ENCODE results near the gene GRM1. TPM values are rescaled to one million over a fixed set of nuclear protein-coding genes. Genes with fewer than 3 reads are reported as not detected.

GRM1 gene
- total and polyA plus RNA-seq, 9 of the 15 experiments (the other 6 are each of a cell fraction or from before 2014, with no cell fraction given), result not detected

DNA sequence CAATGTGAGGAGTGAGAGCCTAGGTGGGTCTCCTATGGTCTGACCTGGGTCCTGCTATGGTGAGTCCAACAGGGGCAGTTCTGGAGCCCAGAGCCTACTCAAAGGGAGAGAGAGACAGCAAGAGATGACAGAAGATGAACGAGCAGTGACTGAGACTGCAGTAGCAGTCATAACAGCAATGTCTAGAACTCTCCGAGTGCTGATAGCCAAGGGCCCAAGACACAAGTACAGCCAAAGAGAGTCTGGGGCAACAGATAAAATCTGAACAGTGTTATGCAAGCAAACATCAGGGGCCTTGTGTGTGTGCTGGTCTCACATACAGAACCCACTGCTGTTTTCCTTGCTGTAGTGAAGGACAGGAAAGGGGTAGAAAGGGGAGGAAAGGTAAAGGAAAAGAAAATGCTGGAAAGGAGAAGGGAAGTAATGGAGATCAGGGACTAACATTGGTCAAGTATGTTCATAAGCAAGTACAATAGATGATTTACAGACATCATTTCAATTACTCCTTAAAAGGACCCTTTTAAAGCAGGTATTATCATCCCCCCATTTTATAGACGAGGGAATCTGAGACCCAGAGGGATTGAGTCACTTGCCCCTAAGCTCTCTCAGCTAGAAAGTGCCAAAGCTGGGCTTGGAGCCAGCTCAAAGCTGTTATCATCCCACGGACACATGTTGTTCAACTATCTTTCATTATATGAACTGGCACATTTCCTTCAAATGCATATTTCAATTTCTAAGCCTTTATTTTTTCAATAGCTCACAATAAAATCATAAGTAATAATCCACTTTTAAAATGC is 332.5 kb downstream of the GRM1 start (continued):
- TF ChIP-seq, protein P1, sequence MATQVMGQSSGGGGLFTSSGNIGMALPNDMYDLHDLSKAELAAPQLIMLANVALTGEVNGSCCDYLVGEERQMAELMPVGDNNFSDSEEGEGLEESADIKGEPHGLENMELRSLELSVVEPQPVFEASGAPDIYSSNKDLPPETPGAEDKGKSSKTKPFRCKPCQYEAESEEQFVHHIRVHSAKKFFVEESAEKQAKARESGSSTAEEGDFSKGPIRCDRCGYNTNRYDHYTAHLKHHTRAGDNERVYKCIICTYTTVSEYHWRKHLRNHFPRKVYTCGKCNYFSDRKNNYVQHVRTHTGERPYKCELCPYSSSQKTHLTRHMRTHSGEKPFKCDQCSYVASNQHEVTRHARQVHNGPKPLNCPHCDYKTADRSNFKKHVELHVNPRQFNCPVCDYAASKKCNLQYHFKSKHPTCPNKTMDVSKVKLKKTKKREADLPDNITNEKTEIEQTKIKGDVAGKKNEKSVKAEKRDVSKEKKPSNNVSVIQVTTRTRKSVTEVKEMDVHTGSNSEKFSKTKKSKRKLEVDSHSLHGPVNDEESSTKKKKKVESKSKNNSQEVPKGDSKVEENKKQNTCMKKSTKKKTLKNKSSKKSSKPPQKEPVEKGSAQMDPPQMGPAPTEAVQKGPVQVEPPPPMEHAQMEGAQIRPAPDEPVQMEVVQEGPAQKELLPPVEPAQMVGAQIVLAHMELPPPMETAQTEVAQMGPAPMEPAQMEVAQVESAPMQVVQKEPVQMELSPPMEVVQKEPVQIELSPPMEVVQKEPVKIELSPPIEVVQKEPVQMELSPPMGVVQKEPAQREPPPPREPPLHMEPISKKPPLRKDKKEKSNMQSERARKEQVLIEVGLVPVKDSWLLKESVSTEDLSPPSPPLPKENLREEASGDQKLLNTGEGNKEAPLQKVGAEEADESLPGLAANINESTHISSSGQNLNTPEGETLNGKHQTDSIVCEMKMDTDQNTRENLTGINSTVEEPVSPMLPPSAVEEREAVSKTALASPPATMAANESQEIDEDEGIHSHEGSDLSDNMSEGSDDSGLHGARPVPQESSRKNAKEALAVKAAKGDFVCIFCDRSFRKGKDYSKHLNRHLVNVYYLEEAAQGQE (IDR thresholded peaks at IDR 0.05; ENCODE audit: borderline replicate concordance), result no peak
- TF ChIP-seq, protein P1 (CRISPR knock-in tag; IDR thresholded peaks at IDR 0.05; ENCODE audit: low read depth), result 0 out of 2 replicates have a peak, but pooled peaks have one; percentile 28
- TF ChIP-seq NFIC (IDR thresholded peaks at IDR 0.05) (0 out of 2 replicates have a peak, but pooled peaks have one; percentile 37), FOSL1 (tag; conservative IDR thresholded peaks at IDR 0.05) (0 out of 2 replicates have a peak, but pooled peaks have one; percentile 29), ZBTB17 (CRISPR knock-in tag; IDR thresholded peaks at IDR 0.05) (0 out of 2 replicates have a peak, but pooled peaks have one; percentile 19), BMI1 (IDR thresholded peaks at IDR 0.05; ENCODE audit: low read length) (no peak), BDP1 (IDR thresholded peaks at IDR 0.05; ENCODE audit: insufficient read depth, insufficient read length) (no peak), TAL1 (IDR thresholded peaks at IDR 0.05) (0 out of 2 replicates have a peak, but pooled peaks have one; percentile 22), CEBPB (tag; IDR thresholded peaks at IDR 0.05) (no peak), SMAD4 (CRISPR knock-in tag; conservative IDR thresholded peaks at IDR 0.05) (peak; percentile 86), ELF2 (CRISPR knock-in tag; IDR thresholded peaks at IDR 0.05) (peak; percentile 38; the same call in 1 of the 2 replicates), MEIS2 (IDR thresholded peaks at IDR 0.05; ENCODE audit: partially characterized antibody) (peak; percentile 23), ARID1B (IDR thresholded peaks at IDR 0.05) (peak; percentile 42; the same call in 1 of the 2 replicates), CBFA2T3 (IDR thresholded peaks at IDR 0.05) (no peak)
- TF ChIP-seq, protein P2, sequence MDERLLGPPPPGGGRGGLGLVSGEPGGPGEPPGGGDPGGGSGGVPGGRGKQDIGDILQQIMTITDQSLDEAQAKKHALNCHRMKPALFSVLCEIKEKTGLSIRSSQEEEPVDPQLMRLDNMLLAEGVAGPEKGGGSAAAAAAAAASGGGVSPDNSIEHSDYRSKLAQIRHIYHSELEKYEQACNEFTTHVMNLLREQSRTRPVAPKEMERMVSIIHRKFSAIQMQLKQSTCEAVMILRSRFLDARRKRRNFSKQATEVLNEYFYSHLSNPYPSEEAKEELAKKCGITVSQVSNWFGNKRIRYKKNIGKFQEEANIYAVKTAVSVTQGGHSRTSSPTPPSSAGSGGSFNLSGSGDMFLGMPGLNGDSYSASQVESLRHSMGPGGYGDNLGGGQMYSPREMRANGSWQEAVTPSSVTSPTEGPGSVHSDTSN (CRISPR knock-in tag; IDR thresholded peaks at IDR 0.05; ENCODE audit: low read depth), result no peak
- TF ChIP-seq, protein P2 (tag; conservative IDR thresholded peaks at IDR 0.05; ENCODE audit: low read depth), result peak; percentile 48
